HEK293T (cell line): ENCODE results near the gene CSGALNACT2.

ENCODE experiments used
- ARNT ChIP-seq: fragments of 450-650 bp; IDR thresholded peaks from 2 replicates; pipeline ENCODE4 v1.6.1; 2017; ENCODE audit warnings: mild to moderate bottlenecking
- BHLHE40 ChIP-seq: fragments of 450-650 bp; IDR thresholded peaks from 2 replicates; pipeline ENCODE4 v1.6.1; 2016; ENCODE audit warnings: mild to moderate bottlenecking, moderate library complexity, borderline replicate concordance
- CTBP1 ChIP-seq: fragments of 450-650 bp; IDR thresholded peaks from 2 replicates; pipeline ENCODE4 v1.6.1; 2016; ENCODE audit warnings: borderline replicate concordance
- ELF4 ChIP-seq: fragments of 450-650 bp; IDR thresholded peaks from 2 replicates; pipeline ENCODE4 v1.6.1; 2017; ENCODE audit warnings: antibody characterized with exemption
- FOXA1 ChIP-seq: fragments of 450-650 bp; IDR thresholded peaks from 2 replicates; pipeline ENCODE4 v1.6.1; 2016; ENCODE audit warnings: mild to moderate bottlenecking
- FOXK2 ChIP-seq: fragments of 450-650 bp; IDR thresholded peaks from 2 replicates; pipeline ENCODE4 v1.6.1; 2016; ENCODE audit warnings: mild to moderate bottlenecking
- HDGF ChIP-seq: fragments of 450-650 bp; IDR thresholded peaks from 2 replicates; pipeline ENCODE4 v1.6.1; 2017; ENCODE audit warnings: antibody characterized with exemption, borderline replicate concordance
- SP1 ChIP-seq: fragments of 450-650 bp; IDR thresholded peaks from 2 replicates; pipeline ENCODE4 v1.6.1; 2017
- SUZ12 ChIP-seq: fragments of 450-650 bp; IDR thresholded peaks from 2 replicates; pipeline ENCODE4 v1.6.1; 2016; ENCODE audit warnings: mild to moderate bottlenecking
- ZNF384 ChIP-seq: fragments of 450-650 bp; IDR thresholded peaks from 2 replicates; pipeline ENCODE4 v1.6.1; 2016
- TF ChIP-seq, protein P1 (sequence below): fragments of 450-650 bp; IDR thresholded peaks from 2 replicates; pipeline ENCODE4 v1.6.1; 2016

DNA sequence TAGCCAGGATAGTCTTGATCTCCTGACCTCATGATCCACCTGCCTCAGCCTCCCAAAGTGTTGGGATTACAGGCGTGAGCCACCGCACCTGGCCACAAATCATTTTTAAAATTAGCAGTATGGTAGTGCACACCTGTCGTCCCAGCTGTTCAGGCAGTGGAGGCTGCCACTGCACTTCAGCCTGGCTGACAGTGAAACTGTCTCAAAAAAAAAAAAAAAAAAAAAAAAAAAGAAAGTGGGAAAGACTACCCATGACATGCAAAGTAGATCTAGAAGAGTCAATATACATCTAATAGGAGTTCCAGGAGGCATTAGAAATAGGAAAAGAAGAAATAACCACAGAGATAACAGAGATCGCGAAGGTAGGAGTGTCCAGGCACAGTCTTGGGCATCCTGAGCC lies 3.2 kb downstream of the CSGALNACT2 start:
- no peak for TF ChIP-seq ARNT
- TF ChIP-seq HDGF = no peak
- TF ChIP-seq ZNF384 = no peak
- no peak for TF ChIP-seq ELF4
- no peak for TF ChIP-seq FOXK2
- TF ChIP-seq, protein P1, sequence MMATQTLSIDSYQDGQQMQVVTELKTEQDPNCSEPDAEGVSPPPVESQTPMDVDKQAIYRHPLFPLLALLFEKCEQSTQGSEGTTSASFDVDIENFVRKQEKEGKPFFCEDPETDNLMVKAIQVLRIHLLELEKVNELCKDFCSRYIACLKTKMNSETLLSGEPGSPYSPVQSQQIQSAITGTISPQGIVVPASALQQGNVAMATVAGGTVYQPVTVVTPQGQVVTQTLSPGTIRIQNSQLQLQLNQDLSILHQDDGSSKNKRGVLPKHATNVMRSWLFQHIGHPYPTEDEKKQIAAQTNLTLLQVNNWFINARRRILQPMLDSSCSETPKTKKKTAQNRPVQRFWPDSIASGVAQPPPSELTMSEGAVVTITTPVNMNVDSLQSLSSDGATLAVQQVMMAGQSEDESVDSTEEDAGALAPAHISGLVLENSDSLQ = no peak
- TF ChIP-seq BHLHE40 = no peak
- no peak for TF ChIP-seq SUZ12
- TF ChIP-seq SP1 = no peak
- no peak for TF ChIP-seq FOXA1
- no peak for TF ChIP-seq CTBP1
